GM21825 (cell line): ENCODE measurements around the gene CYP19A1.
A peak's percentile ranks its signal among the peaks of the same experiment; 100 is the strongest.
"Not testable (repeated sequence)": the region's sequence is repeated elsewhere in the genome, so short reads cannot be mapped to it uniquely, and the experiment has no call there.

Source experiments
- ATAC-seq: cut with Tn5 transposase; IDR thresholded peaks from one replicate; pipeline ENCODE4 v1.9.1; 2021; ENCODE audit warnings: mild to moderate bottlenecking, moderate library complexity; ENCODE audit not compliant: unreplicated experiment

The CYP19A1 gene

GRCh38 chr15:51265037-51265555 is 73.3 kb downstream of the CYP19A1 start:
- no peak for ATAC-seq

DNA sequence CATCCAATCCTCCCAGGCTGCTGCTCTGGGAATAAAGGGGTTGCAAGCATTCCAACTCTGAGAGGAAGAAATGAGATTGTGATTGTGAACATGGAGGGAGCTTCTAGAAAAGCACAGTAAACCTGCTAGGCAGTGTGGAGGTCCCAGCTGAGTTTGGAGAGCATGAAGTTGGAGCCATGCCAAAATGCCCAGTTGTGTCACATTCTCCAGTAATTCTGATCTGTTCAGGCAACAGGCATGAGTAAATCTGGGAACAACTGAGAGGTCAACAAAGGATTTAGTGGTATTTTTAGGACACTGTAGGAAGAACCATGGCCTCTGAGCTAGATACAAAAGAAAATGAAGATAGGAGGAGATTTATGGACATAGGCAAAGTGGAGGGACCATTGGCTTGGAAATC is 74.7 kb downstream of the CYP19A1 start:
- ATAC-seq: no peak

DNA sequence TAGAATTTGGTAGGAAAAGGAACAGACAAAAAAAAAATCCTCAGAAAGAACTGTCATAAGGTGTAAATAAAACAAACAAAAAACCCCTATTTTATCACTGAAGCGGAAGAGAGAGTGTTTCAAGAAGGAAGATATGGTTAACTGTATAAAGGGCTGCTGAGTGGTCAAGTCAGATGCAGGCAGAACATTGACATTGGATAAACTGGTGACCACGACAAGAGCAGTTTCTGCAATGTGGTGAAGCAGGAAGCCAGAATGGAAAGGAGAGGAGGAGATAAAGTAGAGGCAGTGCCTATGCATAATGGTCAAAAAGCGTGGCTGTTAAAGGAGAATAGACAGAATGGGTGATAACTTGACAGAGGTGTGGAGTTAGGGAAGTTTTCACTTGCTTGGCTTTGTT is 75.3 kb downstream of the CYP19A1 start:
- no peak for ATAC-seq

- no peak for ATAC-seq
Observed at GRCh38 chr15:51262463-51262862, 75.9 kb downstream of the CYP19A1 start.

DNA sequence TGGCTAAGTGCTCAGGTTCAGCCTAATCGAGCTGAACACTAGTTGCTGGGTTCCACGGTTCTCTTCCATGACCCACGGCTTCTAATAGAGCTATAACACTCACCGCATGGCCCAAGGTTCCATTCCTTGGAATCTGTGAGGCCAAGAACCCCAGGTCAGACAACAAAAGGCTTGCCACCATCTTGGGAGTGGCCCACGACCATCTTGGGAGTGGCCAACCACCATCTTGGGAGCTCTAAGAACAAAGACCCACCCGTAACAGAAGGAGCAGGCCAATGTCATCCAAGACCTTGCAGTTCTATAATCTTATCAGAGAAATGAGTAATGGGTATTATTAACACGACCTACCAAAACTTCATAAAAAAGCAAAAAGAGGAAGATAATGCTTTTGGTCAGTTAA is 77.3 kb downstream of the CYP19A1 start:
- ATAC-seq: not testable (repeated sequence)

DNA sequence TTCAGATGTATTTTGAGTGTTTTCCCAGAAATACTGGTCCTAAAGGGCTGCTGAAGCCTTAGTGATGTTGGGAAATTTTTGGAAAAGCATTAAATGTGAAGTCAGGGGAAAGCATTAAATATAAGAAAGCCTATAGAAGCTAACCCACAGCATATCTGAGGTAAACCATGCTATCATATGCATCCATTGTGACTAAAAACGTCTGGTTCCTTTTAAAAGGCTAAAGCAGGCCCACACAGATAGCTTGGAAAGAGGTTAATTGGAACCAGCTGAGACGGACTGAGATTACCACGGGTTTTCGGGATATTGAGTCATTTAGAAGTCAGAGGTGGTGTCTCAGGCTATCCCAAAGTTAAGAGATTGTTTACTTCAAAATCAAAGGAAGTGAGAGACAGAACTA is 78.2 kb downstream of the CYP19A1 start:
- ATAC-seq: no peak

- ATAC-seq: no peak
Observed at GRCh38 chr15:51255533-51255932, 82.9 kb downstream of the CYP19A1 start.

DNA sequence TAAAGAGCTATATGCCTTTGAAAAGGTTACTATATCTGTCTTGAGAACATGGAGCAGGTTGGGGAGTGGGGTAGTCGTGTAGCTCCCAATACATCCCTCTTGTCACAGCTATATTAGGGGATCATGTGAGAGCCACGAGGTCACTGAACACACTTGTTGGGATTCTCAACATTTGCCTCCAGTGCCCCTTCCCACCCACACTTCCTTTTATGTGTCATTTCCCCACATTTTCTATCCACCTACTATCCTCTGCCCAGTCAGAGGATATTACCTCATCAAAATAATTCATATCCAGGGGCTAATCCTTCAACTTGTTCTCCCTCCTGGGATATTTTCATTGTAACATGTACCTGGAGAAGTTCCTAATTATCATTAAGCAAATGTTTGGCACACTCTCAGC is 85.0 kb downstream of the CYP19A1 start:
- no peak for ATAC-seq

- no peak for ATAC-seq
Observed at GRCh38 chr15:51252671-51253070, 85.7 kb downstream of the CYP19A1 start.

- ATAC-seq: no peak
Observed at GRCh38 chr15:51251556-51251955, 86.8 kb downstream of the CYP19A1 start.

DNA sequence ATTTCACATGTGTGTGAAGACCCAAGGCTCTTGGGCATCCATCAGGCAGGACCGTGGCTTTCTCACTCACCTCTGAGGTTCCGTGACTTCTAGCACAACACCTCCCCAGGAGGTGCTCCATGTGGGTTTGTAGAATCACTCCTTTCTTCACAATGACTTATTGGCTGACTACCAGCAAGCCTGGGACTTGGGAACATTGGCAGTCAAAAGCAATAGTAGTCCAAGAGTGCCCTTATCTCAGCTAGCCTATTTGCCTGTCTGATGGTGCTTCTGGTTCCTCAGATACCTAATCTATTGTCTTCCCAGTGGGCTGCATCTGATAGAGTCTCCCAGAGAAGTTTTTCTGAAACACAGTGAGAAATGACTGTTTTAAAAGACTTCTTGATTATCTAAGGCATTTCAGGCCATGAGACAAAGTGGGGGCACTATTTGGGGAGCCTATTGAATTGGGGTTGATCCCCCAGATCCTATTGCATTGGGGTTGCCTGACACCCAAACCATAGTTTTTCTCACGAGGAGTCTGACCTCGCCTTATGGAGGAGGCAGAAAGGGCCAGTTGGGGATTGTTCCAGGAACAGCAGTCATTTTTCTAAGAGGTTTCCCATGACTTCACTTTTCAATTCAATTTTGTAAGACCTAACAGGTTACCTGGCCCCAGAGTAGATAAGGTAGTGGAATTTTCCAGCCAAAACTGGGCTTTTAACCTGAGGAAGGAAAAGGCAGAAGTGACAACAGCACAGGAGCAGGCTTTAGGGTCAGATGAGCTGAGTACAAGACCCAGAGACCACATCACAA is 88.0 kb downstream of the CYP19A1 start:
- no peak for ATAC-seq

DNA sequence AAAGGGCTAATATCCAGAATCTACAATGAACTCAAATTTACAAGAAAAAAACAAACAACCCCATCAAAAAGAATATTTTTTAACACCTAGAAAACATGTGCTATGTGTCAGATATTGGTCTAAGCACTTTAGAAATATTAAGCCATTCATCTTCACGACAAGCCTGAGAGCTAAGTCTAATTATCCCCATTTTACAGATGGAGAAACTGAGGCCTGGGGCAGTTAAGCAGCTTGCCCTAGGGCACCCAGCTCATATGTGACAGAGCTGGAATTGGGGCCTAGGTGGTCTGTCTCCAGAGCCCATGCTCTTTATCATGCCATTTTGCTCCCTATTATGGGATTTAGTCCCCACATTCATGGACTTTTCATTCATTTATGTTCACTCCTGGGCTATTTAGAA is 92.8 kb downstream of the CYP19A1 start:
- no peak for ATAC-seq

DNA sequence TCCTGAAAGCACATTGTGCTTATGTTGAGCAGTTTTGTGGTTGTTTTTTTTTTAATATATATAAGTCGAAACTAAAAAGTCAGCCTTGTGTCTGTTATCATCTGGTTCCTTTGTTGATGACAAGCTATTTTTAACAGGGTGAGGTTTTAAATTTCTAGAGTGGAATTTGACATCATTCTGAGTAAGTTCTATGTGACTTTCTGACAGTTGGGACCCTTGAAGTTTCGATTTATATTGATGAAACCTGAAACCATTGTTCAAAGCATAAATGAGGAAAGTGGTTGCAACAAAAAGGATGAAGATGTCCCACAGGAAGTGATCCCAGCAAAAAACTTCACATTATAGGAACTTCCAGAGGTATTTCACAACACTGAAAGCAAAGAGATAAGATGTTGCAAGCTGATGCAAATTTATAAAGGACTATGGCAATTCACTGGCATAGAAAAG is 94.0 kb downstream of the CYP19A1 start:
- no peak for ATAC-seq

GRCh38 chr15:51243774-51244173 is 94.6 kb downstream of the CYP19A1 start:
- ATAC-seq: no peak

GRCh38 chr15:51240066-51240465 is 98.3 kb downstream of the CYP19A1 start:
- ATAC-seq: no peak

GRCh38 chr15:51237816-51238215 is 100.6 kb downstream of the CYP19A1 start:
- no peak for ATAC-seq

GRCh38 chr15:51234176-51234927 is 104.0 kb downstream of the CYP19A1 start:
- ATAC-seq: no peak

GRCh38 chr15:51232581-51232980 is 105.8 kb downstream of the CYP19A1 start:
- no peak for ATAC-seq

GRCh38 chr15:51229907-51230330 is 108.5 kb downstream of the CYP19A1 start:
- ATAC-seq: no peak

DNA sequence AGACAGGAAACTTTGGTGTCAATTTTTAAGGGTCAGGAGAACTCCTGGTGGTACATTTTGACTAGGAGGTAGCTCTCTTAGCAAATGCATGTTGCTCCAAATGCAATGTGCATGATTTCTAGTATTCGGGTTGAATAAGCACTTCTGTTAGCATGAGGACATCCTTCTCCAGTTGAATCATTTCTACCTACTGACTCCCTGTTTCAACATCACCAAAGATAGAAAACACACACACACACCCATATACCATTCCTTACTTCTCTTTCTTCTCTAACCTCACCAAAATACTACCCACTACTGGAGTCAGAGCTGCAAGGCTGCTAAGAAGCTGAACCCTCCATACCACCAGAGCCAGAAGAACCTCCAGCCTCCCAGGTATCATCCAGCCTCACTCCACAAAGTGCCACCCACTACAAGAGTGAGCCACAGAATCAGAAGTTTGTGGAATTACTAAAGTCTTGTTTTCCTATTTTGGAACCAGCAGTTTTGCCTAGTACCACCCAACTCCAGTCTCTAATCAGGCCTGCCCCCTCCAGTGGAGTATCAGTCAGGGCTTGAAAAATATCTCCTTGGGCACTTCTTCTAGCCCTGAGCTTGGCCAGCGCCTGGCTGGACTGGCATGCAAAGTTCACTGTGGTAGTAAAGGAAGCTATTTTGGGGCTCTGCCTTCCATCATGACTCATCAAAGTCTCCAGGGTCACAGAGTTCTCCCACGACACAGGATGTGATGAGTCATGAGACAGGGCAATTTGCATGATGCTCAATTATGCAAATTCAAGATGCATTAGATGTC is 110.3 kb downstream of the CYP19A1 start:
- peak; percentile 93 for ATAC-seq

GRCh38 chr15:51226576-51227210 is 111.7 kb downstream of the CYP19A1 start:
- ATAC-seq: no peak
